ENCODE data around the gene CYFIP1. TPM values are rescaled to one million over a fixed set of nuclear protein-coding genes. Genes with fewer than 3 reads are reported as not detected.

The CYFIP1 gene
- total RNA-seq, 4 donors from 2014 or later, result 77.4 to 121 (median 101) TPM

DNA sequence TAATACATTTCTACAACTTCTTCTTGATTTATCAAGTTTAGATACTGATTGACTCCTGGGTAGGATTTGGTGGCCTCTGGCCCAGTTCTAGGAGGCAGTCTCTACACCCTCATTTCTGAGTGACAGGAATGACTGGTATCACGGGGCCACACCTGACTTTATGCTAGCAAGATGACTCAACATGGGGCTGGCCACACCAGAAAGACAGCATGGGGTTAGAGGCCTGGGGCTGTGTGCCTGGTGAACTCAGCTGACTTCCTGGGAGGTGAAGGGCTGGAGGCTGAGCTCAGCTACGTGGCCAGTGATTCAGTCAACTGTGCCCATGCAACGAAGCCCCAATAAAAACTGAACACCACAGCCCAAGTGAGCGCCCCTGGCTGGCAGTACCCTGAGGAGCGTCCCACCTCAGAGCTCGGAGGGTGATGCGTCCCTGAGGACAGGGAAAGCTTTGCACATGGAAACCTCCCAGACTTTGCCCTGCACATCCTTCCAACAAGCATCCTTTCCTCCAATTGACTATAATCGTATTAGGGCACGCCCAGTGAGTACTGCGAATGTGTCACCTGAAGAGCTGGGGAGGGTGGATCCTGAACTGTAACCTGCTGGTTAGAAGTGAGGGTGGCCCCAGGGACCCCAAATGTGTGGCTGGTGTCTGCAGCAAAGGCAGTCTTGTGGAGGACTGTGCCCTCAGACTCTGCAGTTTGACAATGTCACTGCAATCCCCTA, 84.5 kb downstream of the CYFIP1 start:
- Histone ChIP-seq H3K27ac (no peak overlapping the region), H3K9me3 (no peaks in the 10 kb centered on the region), H3K27me3 (no peaks in the 10 kb centered on the region), H3K4me1 (no peaks in the 10 kb centered on the region), H3K4me3 (no peak overlapping the region), H3K36me3 (peaks cover 0 to 85% (median 0%) of the 10 kb centered on the region in 3 donors)
- no peak for DNase-seq (ENCODE audit: low spot score in 2 of 2)
- 93 to 97% methylated on average over 10 of the region's 10 CpGs for WGBS, 2 donors
- no peak for TF ChIP-seq POLR2A (IDR thresholded peaks at IDR 0.05)
- TF ChIP-seq EP300 (IDR thresholded peaks at IDR 0.05), result no peak
- TF ChIP-seq, protein P1, sequence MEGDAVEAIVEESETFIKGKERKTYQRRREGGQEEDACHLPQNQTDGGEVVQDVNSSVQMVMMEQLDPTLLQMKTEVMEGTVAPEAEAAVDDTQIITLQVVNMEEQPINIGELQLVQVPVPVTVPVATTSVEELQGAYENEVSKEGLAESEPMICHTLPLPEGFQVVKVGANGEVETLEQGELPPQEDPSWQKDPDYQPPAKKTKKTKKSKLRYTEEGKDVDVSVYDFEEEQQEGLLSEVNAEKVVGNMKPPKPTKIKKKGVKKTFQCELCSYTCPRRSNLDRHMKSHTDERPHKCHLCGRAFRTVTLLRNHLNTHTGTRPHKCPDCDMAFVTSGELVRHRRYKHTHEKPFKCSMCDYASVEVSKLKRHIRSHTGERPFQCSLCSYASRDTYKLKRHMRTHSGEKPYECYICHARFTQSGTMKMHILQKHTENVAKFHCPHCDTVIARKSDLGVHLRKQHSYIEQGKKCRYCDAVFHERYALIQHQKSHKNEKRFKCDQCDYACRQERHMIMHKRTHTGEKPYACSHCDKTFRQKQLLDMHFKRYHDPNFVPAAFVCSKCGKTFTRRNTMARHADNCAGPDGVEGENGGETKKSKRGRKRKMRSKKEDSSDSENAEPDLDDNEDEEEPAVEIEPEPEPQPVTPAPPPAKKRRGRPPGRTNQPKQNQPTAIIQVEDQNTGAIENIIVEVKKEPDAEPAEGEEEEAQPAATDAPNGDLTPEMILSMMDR (IDR thresholded peaks at IDR 0.05), result no peak

DNA sequence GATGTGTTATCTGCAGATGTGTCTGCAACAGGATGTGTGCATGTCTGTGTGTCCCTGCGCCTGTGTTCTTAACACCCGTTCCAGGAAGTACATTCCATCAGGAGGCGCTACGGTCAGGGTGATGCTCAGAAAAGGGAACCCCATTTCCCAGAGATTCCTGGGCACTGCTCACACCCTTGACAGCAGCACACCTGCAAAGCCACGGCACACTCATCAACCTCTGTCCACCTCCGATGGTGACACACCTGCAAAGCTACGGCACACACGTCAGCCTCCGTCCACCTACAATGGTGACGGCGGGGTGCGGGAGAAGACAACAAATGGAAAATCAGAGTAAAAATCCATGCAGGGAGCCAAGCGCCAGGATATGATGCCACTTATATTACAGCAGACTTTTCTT, 86.3 kb downstream of the CYFIP1 start:
- H3K36me3 ChIP-seq, result peaks cover 0 to 84% (median 0%) of the 10 kb centered on the region in 3 donors
- no peak for DNase-seq (ENCODE audit: low spot score in 2 of 2)
- H3K4me1 ChIP-seq, result no peaks in the 10 kb centered on the region
- no peak overlapping the region for H3K4me3 ChIP-seq
- H3K27ac ChIP-seq, result no peak overlapping the region
- WGBS, 2 donors, result 93 to 97% methylated on average over 13 of the region's 13 CpGs
- TF ChIP-seq POLR2A (IDR thresholded peaks at IDR 0.05), result no peak
- no peak for TF ChIP-seq EP300 (IDR thresholded peaks at IDR 0.05)
- TF ChIP-seq, protein P1 (IDR thresholded peaks at IDR 0.05), result no peak
- H3K9me3 ChIP-seq, result no peaks in the 10 kb centered on the region
- no peaks in the 10 kb centered on the region for H3K27me3 ChIP-seq

DNA sequence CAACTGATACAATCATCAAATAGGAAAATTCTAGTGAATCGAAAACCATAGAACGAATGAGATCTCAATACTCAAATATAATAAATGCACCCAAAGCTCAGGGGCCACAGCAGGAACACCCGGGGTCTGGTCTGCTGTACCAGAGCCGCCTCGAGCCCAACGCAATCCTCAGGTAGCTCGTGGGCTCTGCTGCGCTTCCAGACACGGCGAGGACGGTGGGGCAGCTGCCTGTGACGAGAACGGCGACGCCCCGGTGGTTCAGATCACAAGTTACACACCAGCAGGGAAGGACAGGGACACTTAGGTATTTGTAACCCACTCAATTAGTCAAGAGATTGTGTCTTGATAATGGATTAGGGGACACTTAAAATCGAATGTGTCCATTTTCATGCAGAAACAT, 87.1 kb downstream of the CYFIP1 start:
- H3K27ac ChIP-seq, result no peak overlapping the region
- H3K4me1 ChIP-seq, result no peaks in the 10 kb centered on the region
- DNase-seq (ENCODE audit: low spot score in 2 of 2), result no peak
- WGBS, 2 donors, result 92 to 96% methylated on average over 17 of the region's 17 CpGs
- TF ChIP-seq POLR2A (IDR thresholded peaks at IDR 0.05) (no peak), EP300 (IDR thresholded peaks at IDR 0.05) (no peak)
- TF ChIP-seq, protein P1 (IDR thresholded peaks at IDR 0.05), result no peak
- no peaks in the 10 kb centered on the region for H3K27me3 ChIP-seq
- no peak overlapping the region for H3K4me3 ChIP-seq
- peaks cover 0 to 85% (median 0%) of the 10 kb centered on the region in 3 donors for H3K36me3 ChIP-seq
- no peaks in the 10 kb centered on the region for H3K9me3 ChIP-seq

DNA sequence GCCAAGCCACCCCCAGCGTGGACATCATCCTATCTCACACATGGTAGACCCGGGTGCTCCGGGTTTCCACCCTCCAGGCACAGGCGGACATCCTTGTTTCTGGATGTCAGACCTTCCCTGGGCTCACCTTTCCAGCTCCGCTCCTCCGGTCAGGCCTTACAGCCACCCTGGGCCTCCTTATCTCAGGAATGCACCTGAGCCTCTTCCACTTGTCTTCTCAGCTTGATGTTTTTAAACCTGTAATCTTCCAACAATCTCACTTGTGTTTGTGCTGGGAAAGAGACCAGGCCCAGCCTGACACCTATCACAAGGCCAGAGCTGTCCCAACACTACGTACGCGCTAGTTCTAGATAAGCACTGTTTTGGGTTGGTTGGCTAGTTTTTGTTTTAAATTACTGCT, 87.8 kb downstream of the CYFIP1 start:
- Histone ChIP-seq H3K36me3 (peaks cover 0 to 85% (median 0%) of the 10 kb centered on the region in 3 donors), H3K9me3 (no peaks in the 10 kb centered on the region), H3K4me1 (no peaks in the 10 kb centered on the region), H3K27me3 (no peaks in the 10 kb centered on the region), H3K4me3 (no peak overlapping the region), H3K27ac (no peak overlapping the region)
- WGBS, 2 donors, result 86 to 91% methylated on average over 9 of the region's 9 CpGs
- no peak for DNase-seq (ENCODE audit: low spot score in 2 of 2)
- no peak for TF ChIP-seq POLR2A (IDR thresholded peaks at IDR 0.05)
- TF ChIP-seq, protein P1 (IDR thresholded peaks at IDR 0.05), result no peak
- no peak for TF ChIP-seq EP300 (IDR thresholded peaks at IDR 0.05)

DNA sequence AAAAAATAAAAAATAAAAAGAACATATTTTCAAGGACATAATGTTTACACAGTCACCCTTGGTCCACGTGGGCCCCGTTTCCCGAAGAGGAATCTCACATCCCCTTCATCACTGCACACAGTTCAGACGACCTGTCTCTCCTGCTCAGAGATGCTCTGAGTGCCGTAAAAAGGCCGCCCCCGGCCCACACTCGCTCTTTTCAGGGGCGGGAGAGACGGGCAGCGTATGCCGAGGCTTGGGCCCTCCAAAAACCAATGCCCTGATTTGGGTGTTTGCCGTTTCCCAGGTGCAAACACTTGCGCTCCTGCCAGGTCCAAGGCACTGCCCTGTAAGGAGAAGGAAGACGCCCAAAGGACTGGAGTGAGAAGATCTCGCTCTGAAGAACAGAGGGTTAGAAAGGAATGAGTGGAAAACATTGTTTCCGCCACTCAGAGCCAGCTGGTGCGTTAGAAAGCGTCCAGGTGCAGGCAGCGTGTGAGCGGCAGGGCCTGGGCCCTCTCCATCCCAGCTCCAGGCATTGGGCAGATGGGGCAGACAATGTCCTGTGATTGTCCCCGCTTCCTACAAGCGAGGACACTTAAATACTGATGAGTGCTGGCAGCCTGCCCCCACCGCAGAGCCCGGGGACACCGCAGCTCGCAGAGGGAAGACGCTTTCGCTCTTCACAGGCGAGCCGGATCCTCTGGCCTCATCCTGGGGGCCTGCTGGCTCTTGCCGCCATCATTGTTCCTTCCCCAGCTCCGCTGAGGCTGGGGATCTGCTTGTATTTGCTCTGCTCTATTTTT, 88.5 kb downstream of the CYFIP1 start:
- DNase-seq (ENCODE audit: low spot score in 2 of 2), result no peak
- WGBS, 2 donors, result 88 to 90% methylated on average over 26 to 33 of the region's 33 CpGs
- Histone ChIP-seq H3K4me3 (no peak overlapping the region), H3K27me3 (no peaks in the 10 kb centered on the region), H3K36me3 (peaks cover 0 to 85% (median 0%) of the 10 kb centered on the region in 3 donors), H3K4me1 (no peaks in the 10 kb centered on the region), H3K9me3 (no peaks in the 10 kb centered on the region), H3K27ac (no peak overlapping the region)
- TF ChIP-seq, protein P1 (IDR thresholded peaks at IDR 0.05), result no peak
- no peak for TF ChIP-seq EP300 (IDR thresholded peaks at IDR 0.05)
- TF ChIP-seq POLR2A (IDR thresholded peaks at IDR 0.05), result no peak

Measured in tibial nerve (tissue), 4 donors.